MM.1S (cell line): ENCODE results near the gene ARMC2.

ENCODE experiments used
- DNase-seq: peaks from one replicate; pipeline ENCODE4 v3.0.0-alpha.2; 2015
- H2AFZ ChIP-seq: fragments of 300-600 bp; sonication (generic); 2 replicates; pipeline ENCODE4 v1.6.0; 2016; ENCODE audit warnings: antibody characterized with exemption, low read length
- H3F3A ChIP-seq: fragments of 300-600 bp; sonication (generic); 2 replicates; pipeline ENCODE4 v1.6.1; 2016; ENCODE audit warnings: mild to moderate bottlenecking, antibody characterized with exemption, low read length, moderate library complexity, mixed read lengths; ENCODE audit not compliant: insufficient read depth
- H3K27ac ChIP-seq: fragments of 300-600 bp; sonication (generic); 2 replicates; pipeline ENCODE4 v1.5.1; 2016; ENCODE audit warnings: mild to moderate bottlenecking, low read length
- H3K27me3 ChIP-seq: fragments of 300-600 bp; sonication (generic); replicated peaks from 2 replicates; pipeline ENCODE4 v1.6.0; 2016; ENCODE audit warnings: low read length; ENCODE audit not compliant: insufficient read depth
- H3K36me3 ChIP-seq: fragments of 300-600 bp; sonication (generic); replicated peaks from 2 replicates; pipeline ENCODE4 v1.6.1; 2016; ENCODE audit warnings: mild to moderate bottlenecking, low read length, mixed read lengths; ENCODE audit not compliant: insufficient read depth
- H3K4me1 ChIP-seq: fragments of 300-600 bp; sonication (generic); 2 replicates; pipeline ENCODE4 v1.6.1; 2016; ENCODE audit warnings: low read length, mixed read lengths
- H3K4me2 ChIP-seq: fragments of 300-600 bp; sonication (generic); 2 replicates; pipeline ENCODE4 v1.6.0; 2016; ENCODE audit warnings: low read depth, low read length
- H3K4me3 ChIP-seq: fragments of 300-600 bp; sonication (generic); 2 replicates; pipeline ENCODE4 v1.5.1; 2016; ENCODE audit warnings: low read length, mixed read lengths
- H3K79me2 ChIP-seq: fragments of 300-600 bp; sonication (generic); 2 replicates; pipeline ENCODE4 v1.6.1; 2016; ENCODE audit warnings: mixed run types, low read length, mixed read lengths
- H3K9ac ChIP-seq: fragments of 300-600 bp; sonication (generic); 2 replicates; pipeline ENCODE4 v1.6.1; 2016; ENCODE audit warnings: low read length, mixed read lengths
- H3K9me2 ChIP-seq: fragments of 300-600 bp; sonication (generic); replicated peaks from 2 replicates; pipeline ENCODE4 v1.6.1; 2016; ENCODE audit warnings: mild to moderate bottlenecking, low read length, mixed read lengths; ENCODE audit not compliant: insufficient read depth
- H3K9me3 ChIP-seq: fragments of 300-600 bp; sonication (generic); replicated peaks from 2 replicates; pipeline ENCODE4 v1.6.1; 2016; ENCODE audit warnings: mild to moderate bottlenecking, low read length, mixed read lengths; ENCODE audit not compliant: insufficient read depth
- H4K20me1 ChIP-seq: fragments of 300-600 bp; sonication (generic); 2 replicates; pipeline ENCODE4 v1.6.1; 2016; ENCODE audit warnings: mild to moderate bottlenecking, low read length, moderate library complexity, mixed read lengths; ENCODE audit not compliant: insufficient read depth
- EZH2 ChIP-seq: fragments of 300-600 bp; sonication (generic); optimal IDR thresholded peaks from 2 replicates; pipeline ENCODE3; 2017; ENCODE audit warnings: low read depth, mild to moderate bottlenecking, antibody characterized with exemption, low read length, mixed read lengths
- EZH2phosphoT487 ChIP-seq: fragments of 300-600 bp; sonication (generic); IDR thresholded peaks from 2 replicates; pipeline ENCODE4 v1.6.1; 2018; ENCODE audit warnings: antibody characterized with exemption, low read length
- TF ChIP-seq, protein P1 (sequence below): fragments of 300-600 bp; sonication (generic); IDR thresholded peaks from 2 replicates; pipeline ENCODE4 v1.5.1; 2016; ENCODE audit warnings: antibody characterized with exemption, low read length, mixed read lengths

The ARMC2 gene

DNA sequence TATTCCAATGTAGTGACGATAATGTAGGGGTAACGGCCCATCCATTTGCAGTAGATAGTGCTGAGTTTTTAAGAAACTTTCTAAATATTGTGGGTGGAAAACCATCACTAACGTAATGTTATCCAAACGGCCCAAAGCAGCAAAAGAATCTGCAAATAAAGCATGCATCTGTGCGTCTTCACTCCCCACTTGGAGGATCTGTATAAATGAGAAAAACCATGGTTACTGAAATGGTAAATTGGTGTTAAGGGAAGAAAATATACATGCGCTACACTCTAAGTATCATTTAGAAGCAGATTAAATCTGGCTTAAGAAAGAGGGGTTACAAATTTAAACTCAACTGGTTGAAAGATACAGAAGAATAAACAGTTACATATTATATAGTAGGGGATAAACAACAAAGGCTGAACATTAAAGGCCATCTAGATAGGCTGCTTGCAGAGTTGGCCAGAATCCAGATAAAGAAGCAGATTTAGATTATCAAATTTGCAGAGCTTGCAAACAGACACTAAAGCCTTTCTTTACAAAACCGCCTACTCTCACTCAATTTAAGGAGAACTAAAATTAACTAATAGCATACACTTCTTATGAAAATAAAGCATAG lies 153.2 kb downstream of the ARMC2 start:
- Histone ChIP-seq H3F3A (no peaks in the 10 kb centered on the region), H3K9me3 (no peaks in the 10 kb centered on the region), H3K4me2 (no peak overlapping the region), H3K79me2 (peaks cover 42% of the 10 kb centered on the region), H3K27ac (no peak overlapping the region), H3K4me3 (no peak overlapping the region), H2AFZ (no peak overlapping the region), H3K4me1 (peaks cover 15% of the 10 kb centered on the region), H3K9ac (no peak overlapping the region), H3K27me3 (no peaks in the 10 kb centered on the region), H3K36me3 (no peaks in the 10 kb centered on the region; the same call in 1 of the 2 replicates), H4K20me1 (no peaks in the 10 kb centered on the region), H3K9me2 (no peaks in the 10 kb centered on the region)
- TF ChIP-seq, protein P1, sequence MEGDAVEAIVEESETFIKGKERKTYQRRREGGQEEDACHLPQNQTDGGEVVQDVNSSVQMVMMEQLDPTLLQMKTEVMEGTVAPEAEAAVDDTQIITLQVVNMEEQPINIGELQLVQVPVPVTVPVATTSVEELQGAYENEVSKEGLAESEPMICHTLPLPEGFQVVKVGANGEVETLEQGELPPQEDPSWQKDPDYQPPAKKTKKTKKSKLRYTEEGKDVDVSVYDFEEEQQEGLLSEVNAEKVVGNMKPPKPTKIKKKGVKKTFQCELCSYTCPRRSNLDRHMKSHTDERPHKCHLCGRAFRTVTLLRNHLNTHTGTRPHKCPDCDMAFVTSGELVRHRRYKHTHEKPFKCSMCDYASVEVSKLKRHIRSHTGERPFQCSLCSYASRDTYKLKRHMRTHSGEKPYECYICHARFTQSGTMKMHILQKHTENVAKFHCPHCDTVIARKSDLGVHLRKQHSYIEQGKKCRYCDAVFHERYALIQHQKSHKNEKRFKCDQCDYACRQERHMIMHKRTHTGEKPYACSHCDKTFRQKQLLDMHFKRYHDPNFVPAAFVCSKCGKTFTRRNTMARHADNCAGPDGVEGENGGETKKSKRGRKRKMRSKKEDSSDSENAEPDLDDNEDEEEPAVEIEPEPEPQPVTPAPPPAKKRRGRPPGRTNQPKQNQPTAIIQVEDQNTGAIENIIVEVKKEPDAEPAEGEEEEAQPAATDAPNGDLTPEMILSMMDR = no peak
- TF ChIP-seq EZH2phosphoT487 (no peak), EZH2 (no peak)
- no peak for DNase-seq

DNA sequence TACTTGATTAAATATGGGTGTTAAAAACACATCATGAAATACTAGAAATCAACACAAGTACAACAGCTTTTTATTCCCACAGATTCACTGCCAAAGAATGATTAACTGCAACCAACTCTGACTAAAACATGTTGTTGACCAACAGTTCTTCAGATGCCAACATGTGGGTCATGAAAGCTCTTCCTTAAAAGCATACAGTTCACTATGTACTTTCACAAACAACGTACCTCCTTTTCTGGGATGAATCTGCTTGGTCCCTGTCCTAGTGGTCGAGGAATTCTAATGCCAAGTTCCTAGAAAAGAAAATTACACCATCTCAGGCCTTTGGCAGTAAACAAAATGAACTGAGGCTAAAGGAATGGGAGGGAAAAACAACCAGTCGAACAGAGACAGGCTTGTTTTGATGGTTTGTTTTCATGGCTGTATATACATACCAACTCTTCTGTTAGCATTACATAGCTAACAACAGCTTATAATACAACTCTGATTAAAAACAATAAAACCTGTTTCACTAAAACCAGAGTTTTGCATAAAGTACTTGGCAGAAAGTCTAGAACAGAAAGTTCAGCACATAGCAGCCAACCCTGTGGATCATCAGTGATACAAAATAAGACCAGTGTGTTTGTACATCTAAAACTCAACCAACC lies 154.0 kb downstream of the ARMC2 start:
- no peak overlapping the region for H2AFZ ChIP-seq
- H3K27ac ChIP-seq = no peak overlapping the region
- no peak for DNase-seq
- no peak overlapping the region for H3K9ac ChIP-seq
- H3K9me2 ChIP-seq = no peaks in the 10 kb centered on the region
- H4K20me1 ChIP-seq = no peaks in the 10 kb centered on the region; the same call in 1 of the 2 replicates
- peaks cover 15% of the 10 kb centered on the region for H3K4me1 ChIP-seq
- no peak overlapping the region for H3K4me2 ChIP-seq
- H3F3A ChIP-seq = no peaks in the 10 kb centered on the region
- peaks cover 50% of the 10 kb centered on the region for H3K79me2 ChIP-seq
- H3K4me3 ChIP-seq = no peak overlapping the region
- H3K27me3 ChIP-seq = no peaks in the 10 kb centered on the region
- no peak for TF ChIP-seq EZH2phosphoT487
- TF ChIP-seq, protein P1 = no peak
- no peak for TF ChIP-seq EZH2
- H3K9me3 ChIP-seq = no peaks in the 10 kb centered on the region
- no peaks in the 10 kb centered on the region; the same call in 1 of the 2 replicates for H3K36me3 ChIP-seq

DNA sequence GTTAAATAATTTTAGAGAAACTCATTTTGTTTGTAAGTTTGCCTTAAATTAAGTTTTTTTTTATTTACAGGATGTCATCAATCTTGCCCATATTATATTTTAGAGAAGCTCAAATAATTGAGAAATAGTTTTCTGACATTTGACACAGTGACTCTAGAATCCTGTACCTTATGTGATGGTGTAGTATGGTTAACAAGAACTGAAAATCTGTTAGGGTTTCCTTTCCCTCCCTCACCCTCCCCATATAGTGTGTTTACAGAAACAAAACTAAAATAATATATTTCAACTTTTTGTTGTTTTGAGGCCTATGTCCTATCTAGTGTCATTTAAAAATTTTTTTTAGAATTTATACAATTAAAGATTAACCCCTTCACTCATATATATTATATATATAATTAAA lies 154.7 kb downstream of the ARMC2 start:
- no peaks in the 10 kb centered on the region for H3K9me3 ChIP-seq
- TF ChIP-seq, protein P1 = no peak
- TF ChIP-seq EZH2 = no peak
- no peak for TF ChIP-seq EZH2phosphoT487
- H3K4me3 ChIP-seq = no peak overlapping the region
- H3K27me3 ChIP-seq = no peaks in the 10 kb centered on the region
- H3K4me2 ChIP-seq = no peak overlapping the region
- no peaks in the 10 kb centered on the region for H3F3A ChIP-seq
- peaks cover 57% of the 10 kb centered on the region for H3K79me2 ChIP-seq
- peaks cover 18% of the 10 kb centered on the region for H3K4me1 ChIP-seq
- no peaks in the 10 kb centered on the region; the same call in 1 of the 2 replicates for H4K20me1 ChIP-seq
- H3K27ac ChIP-seq = no peak overlapping the region
- no peak for DNase-seq
- no peaks in the 10 kb centered on the region; the same call in 1 of the 2 replicates for H3K36me3 ChIP-seq
- no peak overlapping the region for H2AFZ ChIP-seq
- no peak overlapping the region for H3K9ac ChIP-seq
- no peaks in the 10 kb centered on the region for H3K9me2 ChIP-seq
